MM.1S (cell line): ENCODE results near the gene C1QB.

ENCODE experiments used
- DNase-seq: peaks from one replicate; pipeline ENCODE4 v3.0.0-alpha.2; 2015
- H2AFZ ChIP-seq: fragments of 300-600 bp; sonication (generic); 2 replicates; pipeline ENCODE4 v1.6.0; 2016; ENCODE audit warnings: antibody characterized with exemption, low read length
- H3F3A ChIP-seq: fragments of 300-600 bp; sonication (generic); 2 replicates; pipeline ENCODE4 v1.6.1; 2016; ENCODE audit warnings: mild to moderate bottlenecking, antibody characterized with exemption, low read length, moderate library complexity, mixed read lengths; ENCODE audit not compliant: insufficient read depth
- H3K27ac ChIP-seq: fragments of 300-600 bp; sonication (generic); 2 replicates; pipeline ENCODE4 v1.5.1; 2016; ENCODE audit warnings: mild to moderate bottlenecking, low read length
- H3K27me3 ChIP-seq: fragments of 300-600 bp; sonication (generic); replicated peaks from 2 replicates; pipeline ENCODE4 v1.6.0; 2016; ENCODE audit warnings: low read length; ENCODE audit not compliant: insufficient read depth
- H3K36me3 ChIP-seq: fragments of 300-600 bp; sonication (generic); replicated peaks from 2 replicates; pipeline ENCODE4 v1.6.1; 2016; ENCODE audit warnings: mild to moderate bottlenecking, low read length, mixed read lengths; ENCODE audit not compliant: insufficient read depth
- H3K4me1 ChIP-seq: fragments of 300-600 bp; sonication (generic); 2 replicates; pipeline ENCODE4 v1.6.1; 2016; ENCODE audit warnings: low read length, mixed read lengths
- H3K4me2 ChIP-seq: fragments of 300-600 bp; sonication (generic); 2 replicates; pipeline ENCODE4 v1.6.0; 2016; ENCODE audit warnings: low read depth, low read length
- H3K4me3 ChIP-seq: fragments of 300-600 bp; sonication (generic); 2 replicates; pipeline ENCODE4 v1.5.1; 2016; ENCODE audit warnings: low read length, mixed read lengths
- H3K79me2 ChIP-seq: fragments of 300-600 bp; sonication (generic); 2 replicates; pipeline ENCODE4 v1.6.1; 2016; ENCODE audit warnings: mixed run types, low read length, mixed read lengths
- H3K9ac ChIP-seq: fragments of 300-600 bp; sonication (generic); 2 replicates; pipeline ENCODE4 v1.6.1; 2016; ENCODE audit warnings: low read length, mixed read lengths
- H3K9me2 ChIP-seq: fragments of 300-600 bp; sonication (generic); replicated peaks from 2 replicates; pipeline ENCODE4 v1.6.1; 2016; ENCODE audit warnings: mild to moderate bottlenecking, low read length, mixed read lengths; ENCODE audit not compliant: insufficient read depth
- H3K9me3 ChIP-seq: fragments of 300-600 bp; sonication (generic); replicated peaks from 2 replicates; pipeline ENCODE4 v1.6.1; 2016; ENCODE audit warnings: mild to moderate bottlenecking, low read length, mixed read lengths; ENCODE audit not compliant: insufficient read depth
- H4K20me1 ChIP-seq: fragments of 300-600 bp; sonication (generic); 2 replicates; pipeline ENCODE4 v1.6.1; 2016; ENCODE audit warnings: mild to moderate bottlenecking, low read length, moderate library complexity, mixed read lengths; ENCODE audit not compliant: insufficient read depth
- CTCF ChIP-seq: fragments of 300-600 bp; sonication (generic); IDR thresholded peaks from 2 replicates; pipeline ENCODE4 v1.5.1; 2016; ENCODE audit warnings: antibody characterized with exemption, low read length, mixed read lengths
- EZH2 ChIP-seq: fragments of 300-600 bp; sonication (generic); optimal IDR thresholded peaks from 2 replicates; pipeline ENCODE3; 2017; ENCODE audit warnings: low read depth, mild to moderate bottlenecking, antibody characterized with exemption, low read length, mixed read lengths
- EZH2phosphoT487 ChIP-seq: fragments of 300-600 bp; sonication (generic); IDR thresholded peaks from 2 replicates; pipeline ENCODE4 v1.6.1; 2018; ENCODE audit warnings: antibody characterized with exemption, low read length

The C1QB gene

GRCh38 chr1:22636353-22636752 lies 16.7 kb upstream of the C1QB start, which contains the start of gene C1QA:
TSS of gene C1QA (plus strand) at chr1:22636628. CDS start at chr1:22637617, 989 bp downstream.
- H3K4me1 ChIP-seq, result no peaks in the 10 kb centered on the region
- peaks cover 60% of the 10 kb centered on the region for H3K27me3 ChIP-seq
- H3K4me3 ChIP-seq, result no peak within 1 kb of the TSS
- H3K9me3 ChIP-seq, result no peaks in the 10 kb centered on the region
- no peaks in the 10 kb centered on the region for H4K20me1 ChIP-seq
- no peaks in the 10 kb centered on the region for H3K36me3 ChIP-seq
- no peak for DNase-seq
- no peak within 1 kb of the TSS for H3K4me2 ChIP-seq
- H3F3A ChIP-seq, result no peaks in the 10 kb centered on the region
- no peaks in the 10 kb centered on the region for H3K9me2 ChIP-seq
- no peak within 1 kb of the TSS for H2AFZ ChIP-seq
- no peak within 1 kb of the TSS for H3K9ac ChIP-seq
- no peaks in the 10 kb centered on the region for H3K79me2 ChIP-seq
- H3K27ac ChIP-seq, result no peak within 1 kb of the TSS
- TF ChIP-seq EZH2phosphoT487 (no peak), EZH2 (no peak), CTCF (no peak)

- Histone ChIP-seq H3K9me3 (no peaks in the 10 kb centered on the region), H3K4me3 (no peak overlapping the region), H3K79me2 (no peaks in the 10 kb centered on the region), H3K4me2 (no peak overlapping the region), H3K4me1 (no peaks in the 10 kb centered on the region), H4K20me1 (no peaks in the 10 kb centered on the region), H3K27me3 (peaks cover 59% of the 10 kb centered on the region), H3K27ac (no peak overlapping the region), H3K9me2 (no peaks in the 10 kb centered on the region), H3F3A (no peaks in the 10 kb centered on the region), H3K9ac (no peak overlapping the region), H2AFZ (no peak overlapping the region), H3K36me3 (no peaks in the 10 kb centered on the region)
- DNase-seq, result no peak
- TF ChIP-seq CTCF (no peak), EZH2phosphoT487 (no peak), EZH2 (no peak)
Measured at GRCh38 chr1:22636927-22637326, 16.1 kb upstream of the C1QB start.

GRCh38 chr1:22637907-22638445 lies 15.1 kb upstream of the C1QB start:
- no peak for TF ChIP-seq EZH2
- no peak for TF ChIP-seq EZH2phosphoT487
- TF ChIP-seq CTCF, result no peak
- no peak overlapping the region for H3K4me2 ChIP-seq
- no peak for DNase-seq
- H3K27ac ChIP-seq, result no peak overlapping the region
- no peak overlapping the region for H2AFZ ChIP-seq
- no peaks in the 10 kb centered on the region for H3F3A ChIP-seq
- H3K4me3 ChIP-seq, result no peak overlapping the region
- no peaks in the 10 kb centered on the region for H4K20me1 ChIP-seq
- H3K27me3 ChIP-seq, result peaks cover 53% of the 10 kb centered on the region
- no peak overlapping the region for H3K9ac ChIP-seq
- no peaks in the 10 kb centered on the region for H3K9me3 ChIP-seq
- no peaks in the 10 kb centered on the region for H3K4me1 ChIP-seq
- no peaks in the 10 kb centered on the region for H3K9me2 ChIP-seq
- no peaks in the 10 kb centered on the region for H3K36me3 ChIP-seq
- H3K79me2 ChIP-seq, result no peaks in the 10 kb centered on the region
